Aorta (tissue), 5 donors: Measurements from ENCODE around the gene GAB3. TPM values are rescaled to one million over a fixed set of nuclear protein-coding genes. Genes with fewer than 3 reads are reported as not detected.
"Not testable (repeated sequence)": the region's sequence is repeated elsewhere in the genome, so short reads cannot be mapped to it uniquely, and the experiment has no call there.

Experiments
- ATAC-seq: fragments of 200-7000 bp; cut with Tn5 transposase; one replicate; pipeline ENCODE4 v1.9.1; 2022; ENCODE audit warnings: moderate library complexity; ENCODE audit not compliant: low FRiP score
- DNase-seq, 2 donors: peaks; one replicate each; pipeline ENCODE4 v3.0.0-alpha.2; 2020
- H3K27ac ChIP-seq, 2 donors: one replicate each; pipeline ENCODE4 v1.5.1; 2013; ENCODE audit warnings: low read length in 2 of 2, mild to moderate bottlenecking in 2 of 2, moderate library complexity in 2 of 2, control low read depth in 1 of 2, inconsistent platforms in 1 of 2, low read depth in 1 of 2
- H3K27me3 ChIP-seq, 2 donors: one replicate each; pipeline ENCODE4 v1.6.1; 2013; ENCODE audit warnings: control low read depth in 1 of 2, low read length in 1 of 2, mild to moderate bottlenecking in 1 of 2, moderate library complexity in 1 of 2; ENCODE audit not compliant: insufficient read depth in 2 of 2, control insufficient read depth in 1 of 2
- H3K36me3 ChIP-seq, 2 donors: one replicate each; pipeline ENCODE4 v1.6.1; 2013; ENCODE audit warnings: control low read depth in 1 of 2, low read length in 1 of 2, mild to moderate bottlenecking in 1 of 2; ENCODE audit not compliant: insufficient read depth in 2 of 2, control insufficient read depth in 1 of 2
- H3K4me1 ChIP-seq, 2 donors: one replicate each; pipeline ENCODE4 v1.6.1; 2013; ENCODE audit warnings: low read length in 2 of 2, control low read depth in 1 of 2, mild to moderate bottlenecking in 1 of 2, moderate library complexity in 1 of 2; ENCODE audit not compliant: insufficient read depth in 2 of 2, control insufficient read depth in 1 of 2
- H3K4me3 ChIP-seq, 2 donors: one replicate each; pipeline ENCODE4 v1.5.1; 2013; ENCODE audit warnings: low read length in 2 of 2, control low read depth in 1 of 2, mild to moderate bottlenecking in 1 of 2
- H3K9me3 ChIP-seq: one replicate; pipeline ENCODE4 v1.6.1; 2013; ENCODE audit warnings: mild to moderate bottlenecking, low read length; ENCODE audit not compliant: control insufficient read depth
- WGBS, 2 donors: extraction: QIAGEN DNeasy Blood & Tissue Kit; methylation state at CpG; one replicate each; pipeline ENCODE4 v1.1.7; 2013; 5-methylcytosine and 5-hydroxymethylcytosine counted together
- intact Hi-C, 2 donors: fragments of 100-400 bp; cut with DNase I; formaldehyde crosslinking; loops; one replicate each; pipeline versions ENCODE4 v1.14.2 to v1.15.0; 2022
- polyA plus RNA-seq, 2 donors: library from polyadenylated mRNA; stranded (reverse); fragments of 200-250 nt; gene quantifications; one replicate each; pipeline ENCODE4 v1.2.3, GENCODE V29; 2013
- total RNA-seq, 2 donors: library from RNA; stranded (reverse); fragmentation: NEBNext Ultra II Directional; extraction: Animal tissue kit (Norgen Biotek cat#: 25700); gene quantifications; one replicate each; pipeline ENCODE4 v1.2.1, GENCODE V29; 2021
- donor health status: healthy with polysubstance abuse.
- donor health status: Bipolar disorder and iron deficiency.
- donor health status: DM: no; HTN: no; CAD: no.
- donor health status: DM: no; HTN: no; CAD: no.
- donor health status: DM: yes; HTN: yes; CAD: no.

Gene GAB3
- total and polyA plus RNA-seq, 4 donors, result 1.6 to 12.8 (median 4.6) TPM

- H3K4me1 ChIP-seq, result no peaks in the 10 kb centered on the region
- no peaks in the 10 kb centered on the region for H3K9me3 ChIP-seq
- no peaks in the 10 kb centered on the region for H3K27me3 ChIP-seq
- no peak overlapping the region for H3K27ac ChIP-seq
- H3K4me3 ChIP-seq, result no peak overlapping the region
- WGBS, 2 donors, result 81 to 91% methylated on average over 1 of the region's 1 CpG
- DNase-seq (no peak), ATAC-seq (no peak)
- H3K36me3 ChIP-seq, result no peaks in the 10 kb centered on the region
- intact Hi-C loops, result no loop called here
Observed at GRCh38 chrX:154696676-154697045, 54.2 kb downstream of the GAB3 start.

GRCh38 chrX:154695911-154696675, 54.8 kb downstream of the GAB3 start:
- ATAC-seq (no peak), DNase-seq (no peak)
- Histone ChIP-seq H3K27ac (no peak overlapping the region), H3K36me3 (no peaks in the 10 kb centered on the region), H3K9me3 (no peaks in the 10 kb centered on the region), H3K27me3 (no peaks in the 10 kb centered on the region), H3K4me1 (no peaks in the 10 kb centered on the region), H3K4me3 (no peak overlapping the region)
- WGBS, 2 donors, result 57 to 59% methylated on average over 8 of the region's 8 CpGs
- intact Hi-C loops, result no loop called here

GRCh38 chrX:154693394-154693793, 57.5 kb downstream of the GAB3 start:
- WGBS, 2 donors, result 87 to 93% methylated on average over 3 of the region's 3 CpGs
- ATAC-seq (no peak), DNase-seq (no peak)
- Histone ChIP-seq H3K36me3 (no peaks in the 10 kb centered on the region), H3K27me3 (no peaks in the 10 kb centered on the region), H3K4me3 (no peak overlapping the region), H3K27ac (no peak overlapping the region), H3K9me3 (no peaks in the 10 kb centered on the region), H3K4me1 (no peaks in the 10 kb centered on the region)
- intact Hi-C loops, result no loop called here

GRCh38 chrX:154690438-154690837, 60.4 kb downstream of the GAB3 start:
- H3K4me3 ChIP-seq, intact Hi-C loops, ATAC-seq, H3K27me3 ChIP-seq, DNase-seq, H3K9me3 ChIP-seq, H3K27ac ChIP-seq, H3K36me3 ChIP-seq, H3K4me1 ChIP-seq: not testable (repeated sequence)
- 87 to 95% methylated on average over 2 of the region's 2 CpGs for WGBS, 2 donors

- ATAC-seq, H3K4me1 ChIP-seq, H3K4me3 ChIP-seq, H3K9me3 ChIP-seq, H3K27me3 ChIP-seq, DNase-seq, intact Hi-C loops, H3K27ac ChIP-seq, H3K36me3 ChIP-seq: not testable (repeated sequence)
Observed at GRCh38 chrX:154672084-154672483, 78.8 kb downstream of the GAB3 start.

GRCh38 chrX:154670848-154671247, 80.0 kb downstream of the GAB3 start:
- H3K9me3 ChIP-seq, H3K27ac ChIP-seq, H3K36me3 ChIP-seq, H3K4me1 ChIP-seq, H3K4me3 ChIP-seq, H3K27me3 ChIP-seq, ATAC-seq, intact Hi-C loops: not testable (repeated sequence)
- DNase-seq, result peak in 1 of 2 donors; percentile 41
- WGBS, 2 donors, result 77 to 82% methylated on average over 8 of the region's 8 CpGs

GRCh38 chrX:154661899-154662298, 89.0 kb downstream of the GAB3 start:
- intact Hi-C loops, result no loop called here
- Histone ChIP-seq H3K27me3 (no peaks in the 10 kb centered on the region), H3K4me3 (no peak overlapping the region), H3K4me1 (no peaks in the 10 kb centered on the region), H3K27ac (no peak overlapping the region), H3K9me3 (no peaks in the 10 kb centered on the region), H3K36me3 (no peaks in the 10 kb centered on the region)
- 83 to 91% methylated on average over 7 of the region's 7 CpGs for WGBS, 2 donors
- no peak for ATAC-seq
- DNase-seq, result no peak

GRCh38 chrX:154661170-154661569, 89.7 kb downstream of the GAB3 start:
- H3K4me3 ChIP-seq, result no peak overlapping the region
- intact Hi-C loops, result no loop called here
- H3K4me1 ChIP-seq, result no peaks in the 10 kb centered on the region
- 72 to 78% methylated on average over 4 of the region's 4 CpGs for WGBS, 2 donors
- no peak overlapping the region for H3K27ac ChIP-seq
- ATAC-seq, result no peak
- no peaks in the 10 kb centered on the region for H3K27me3 ChIP-seq
- no peak for DNase-seq
- no peaks in the 10 kb centered on the region for H3K9me3 ChIP-seq
- no peaks in the 10 kb centered on the region for H3K36me3 ChIP-seq

- H3K4me3 ChIP-seq, result no peak overlapping the region
- no peak for DNase-seq
- intact Hi-C loops, result no loop called here
- H3K4me1 ChIP-seq, result no peaks in the 10 kb centered on the region
- ATAC-seq, result no peak
- no peaks in the 10 kb centered on the region for H3K9me3 ChIP-seq
- 77 to 78% methylated on average over 6 of the region's 6 CpGs for WGBS, 2 donors
- no peaks in the 10 kb centered on the region for H3K36me3 ChIP-seq
- no peak overlapping the region for H3K27ac ChIP-seq
- no peaks in the 10 kb centered on the region for H3K27me3 ChIP-seq
Observed at GRCh38 chrX:154660541-154660940, 90.3 kb downstream of the GAB3 start.
